GM19467 (cell line): ENCODE measurements around the gene TOR2A.

ENCODE experiments used
- ATAC-seq: cut with Tn5 transposase; IDR thresholded peaks from one replicate; pipeline ENCODE4 v1.9.1; 2021; ENCODE audit warnings: mild to moderate bottlenecking, moderate library complexity; ENCODE audit not compliant: unreplicated experiment

Gene TOR2A

GRCh38 chr9:127700594-127701255 lies 34.4 kb downstream of the TOR2A start:
- no peak for ATAC-seq

- ATAC-seq: no peak
Observed at GRCh38 chr9:127700140-127700539, 35.0 kb downstream of the TOR2A start.

GRCh38 chr9:127698985-127699670 lies 36.0 kb downstream of the TOR2A start:
- peak; percentile 93 for ATAC-seq

GRCh38 chr9:127698386-127698785 lies 36.7 kb downstream of the TOR2A start:
- no peak for ATAC-seq

- ATAC-seq: no peak
Observed at GRCh38 chr9:127697575-127697974, 37.5 kb downstream of the TOR2A start.

- ATAC-seq: no peak
Observed at GRCh38 chr9:127694890-127695720, 40.0 kb downstream of the TOR2A start.

GRCh38 chr9:127693697-127694096 lies 41.4 kb downstream of the TOR2A start:
- no peak for ATAC-seq

GRCh38 chr9:127693143-127693542 lies 42.0 kb downstream of the TOR2A start:
- ATAC-seq: no peak

GRCh38 chr9:127692071-127692470 lies 43.0 kb downstream of the TOR2A start:
- no peak for ATAC-seq

- no peak for ATAC-seq
Observed at GRCh38 chr9:127690735-127691134, 44.4 kb downstream of the TOR2A start.

- ATAC-seq: no peak
Observed at GRCh38 chr9:127689329-127690000, 45.6 kb downstream of the TOR2A start.

- no peak for ATAC-seq
Observed at GRCh38 chr9:127686461-127687393, 48.4 kb downstream of the TOR2A start.

GRCh38 chr9:127684576-127684975 lies 50.5 kb downstream of the TOR2A start:
- no peak for ATAC-seq

- ATAC-seq: no peak
Observed at GRCh38 chr9:127683723-127684122, 51.4 kb downstream of the TOR2A start.

- ATAC-seq: no peak
Observed at GRCh38 chr9:127682351-127683136, 52.5 kb downstream of the TOR2A start.
